ENCODE measurements around the gene BAZ1A. TPM values are rescaled to one million over a fixed set of nuclear protein-coding genes. Genes with fewer than 3 reads are reported as not detected.

BAZ1A gene, protein sequence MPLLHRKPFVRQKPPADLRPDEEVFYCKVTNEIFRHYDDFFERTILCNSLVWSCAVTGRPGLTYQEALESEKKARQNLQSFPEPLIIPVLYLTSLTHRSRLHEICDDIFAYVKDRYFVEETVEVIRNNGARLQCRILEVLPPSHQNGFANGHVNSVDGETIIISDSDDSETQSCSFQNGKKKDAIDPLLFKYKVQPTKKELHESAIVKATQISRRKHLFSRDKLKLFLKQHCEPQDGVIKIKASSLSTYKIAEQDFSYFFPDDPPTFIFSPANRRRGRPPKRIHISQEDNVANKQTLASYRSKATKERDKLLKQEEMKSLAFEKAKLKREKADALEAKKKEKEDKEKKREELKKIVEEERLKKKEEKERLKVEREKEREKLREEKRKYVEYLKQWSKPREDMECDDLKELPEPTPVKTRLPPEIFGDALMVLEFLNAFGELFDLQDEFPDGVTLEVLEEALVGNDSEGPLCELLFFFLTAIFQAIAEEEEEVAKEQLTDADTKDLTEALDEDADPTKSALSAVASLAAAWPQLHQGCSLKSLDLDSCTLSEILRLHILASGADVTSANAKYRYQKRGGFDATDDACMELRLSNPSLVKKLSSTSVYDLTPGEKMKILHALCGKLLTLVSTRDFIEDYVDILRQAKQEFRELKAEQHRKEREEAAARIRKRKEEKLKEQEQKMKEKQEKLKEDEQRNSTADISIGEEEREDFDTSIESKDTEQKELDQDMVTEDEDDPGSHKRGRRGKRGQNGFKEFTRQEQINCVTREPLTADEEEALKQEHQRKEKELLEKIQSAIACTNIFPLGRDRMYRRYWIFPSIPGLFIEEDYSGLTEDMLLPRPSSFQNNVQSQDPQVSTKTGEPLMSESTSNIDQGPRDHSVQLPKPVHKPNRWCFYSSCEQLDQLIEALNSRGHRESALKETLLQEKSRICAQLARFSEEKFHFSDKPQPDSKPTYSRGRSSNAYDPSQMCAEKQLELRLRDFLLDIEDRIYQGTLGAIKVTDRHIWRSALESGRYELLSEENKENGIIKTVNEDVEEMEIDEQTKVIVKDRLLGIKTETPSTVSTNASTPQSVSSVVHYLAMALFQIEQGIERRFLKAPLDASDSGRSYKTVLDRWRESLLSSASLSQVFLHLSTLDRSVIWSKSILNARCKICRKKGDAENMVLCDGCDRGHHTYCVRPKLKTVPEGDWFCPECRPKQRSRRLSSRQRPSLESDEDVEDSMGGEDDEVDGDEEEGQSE (N-terminal part only)
- total RNA-seq (2014; rRNA removed; shearing (Covaris generic)): 34.3 and 38.5 TPM in 2 replicates

DNA sequence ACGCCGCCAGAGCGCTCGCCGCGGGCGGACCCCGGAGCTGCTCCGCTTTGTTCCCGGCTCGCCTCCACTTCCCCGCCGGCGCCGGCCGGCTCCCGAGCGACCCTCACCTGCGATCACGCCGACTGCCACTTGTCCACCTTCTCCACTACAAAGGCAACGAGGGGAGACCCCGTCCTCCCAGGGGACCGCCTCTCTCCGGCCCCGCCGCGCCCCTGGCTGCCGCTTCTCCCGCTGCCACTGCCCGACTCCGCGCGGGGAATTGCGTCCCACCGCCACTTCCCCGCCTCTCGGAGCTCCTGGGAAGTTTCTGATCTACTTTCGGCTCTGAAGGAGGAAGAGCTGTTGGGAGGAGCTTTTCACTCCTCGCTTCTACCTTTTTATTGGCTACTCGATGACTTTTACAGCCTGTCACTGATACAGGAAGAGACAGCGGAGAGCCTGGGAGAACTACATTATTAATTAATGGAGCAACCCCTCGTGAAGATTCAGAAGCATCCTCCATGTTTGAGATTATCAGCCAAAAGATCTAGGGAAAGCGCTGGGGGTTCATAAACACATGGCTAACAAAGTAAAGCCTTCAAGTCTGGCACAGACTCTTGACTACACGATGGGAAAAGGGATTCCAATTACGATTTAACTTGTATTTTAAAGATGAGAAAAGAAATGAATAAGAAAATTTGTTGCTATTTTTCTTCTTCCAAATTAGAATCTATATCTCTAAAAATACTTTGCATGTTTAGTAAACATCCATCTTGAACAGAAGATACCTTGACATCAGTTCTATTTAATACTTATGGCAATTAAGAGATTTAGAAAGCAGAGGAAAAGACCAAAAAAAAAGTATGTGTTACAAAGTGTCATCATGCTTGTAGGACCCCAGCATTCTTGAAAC lies at the start of gene BAZ1A:
TSS of gene BAZ1A (minus strand) at position 330 of the 892 bp plus-strand sequence. CDS start 756 bp downstream, outside the sequence.
- Histone ChIP-seq H3K4me1 (replicated peaks) (0 out of 2 replicates have a peak, but pooled peaks cover 4% of the 10 kb centered on the region), H3K36me3 (peaks cover 31% of the 10 kb centered on the region), H3K4me3 (peak within 1 kb of the TSS; percentile 96), H3K27me3 (replicated peaks) (no peaks in the 10 kb centered on the region), H3K27ac (peak within 1 kb of the TSS; percentile 95), H3K9me3 (replicated peaks) (peaks cover 3% of the 10 kb centered on the region; the same call in 1 of the 2 replicates)
- DNase-seq (ENCODE audit: low read depth in 1 of 2, low spot score in 2 of 2): peak; percentile 69 to 81

DNA sequence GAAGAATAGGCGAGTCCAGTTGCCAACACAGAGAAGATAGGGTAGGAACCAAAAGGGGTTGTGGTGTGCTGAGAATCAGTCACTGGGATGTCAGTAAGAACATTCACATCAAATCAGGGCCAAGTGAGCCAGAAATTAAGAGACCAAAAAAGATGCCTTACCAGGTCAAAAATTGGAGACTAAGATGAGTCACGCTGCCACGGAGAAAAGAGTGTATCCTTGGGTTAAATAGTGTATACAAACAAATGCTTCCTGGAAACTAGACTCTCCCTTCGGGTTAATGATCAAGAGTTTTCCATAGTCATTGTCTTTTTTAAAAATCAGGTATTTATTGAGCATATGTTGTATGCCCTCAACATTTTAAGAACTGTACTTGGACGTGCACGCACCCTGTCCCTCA lies 45.2 kb upstream of the BAZ1A start:
- no peaks in the 10 kb centered on the region for H3K36me3 ChIP-seq
- DNase-seq (ENCODE audit: low read depth in 1 of 2, low spot score in 2 of 2): peak in 1 of 2 experiments; percentile 14
- peaks cover 7% of the 10 kb centered on the region for H3K4me1 ChIP-seq (replicated peaks)
- H3K4me3 ChIP-seq: no peak overlapping the region
- no peaks in the 10 kb centered on the region for H3K9me3 ChIP-seq (replicated peaks)
- no peaks in the 10 kb centered on the region for H3K27me3 ChIP-seq (replicated peaks)
- H3K27ac ChIP-seq: no peak overlapping the region

DNA sequence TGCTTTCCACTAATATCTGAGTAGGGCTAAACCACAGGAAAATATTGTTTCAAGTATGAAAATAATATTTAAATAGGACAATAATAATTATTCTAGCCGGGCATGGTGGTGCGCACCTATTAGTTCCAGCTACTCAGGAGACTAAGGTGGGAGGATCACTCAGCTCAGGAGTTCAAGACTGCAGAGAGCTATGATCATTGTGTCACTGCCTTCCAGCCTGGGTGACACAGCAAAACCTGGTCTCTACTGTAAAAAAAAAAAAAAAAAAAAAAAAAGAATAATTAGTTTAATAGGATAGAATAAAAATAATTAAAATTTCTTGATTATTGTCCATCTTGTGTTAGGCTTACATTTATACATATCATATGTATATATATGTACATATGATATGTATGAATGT lies 38.5 kb upstream of the BAZ1A start:
- Histone ChIP-seq H3K4me1 (replicated peaks) (no peaks in the 10 kb centered on the region), H3K27me3 (replicated peaks) (no peaks in the 10 kb centered on the region), H3K36me3 (no peaks in the 10 kb centered on the region), H3K4me3 (no peak overlapping the region), H3K27ac (no peak overlapping the region), H3K9me3 (replicated peaks) (no peaks in the 10 kb centered on the region)
- DNase-seq (ENCODE audit: low read depth in 1 of 2, low spot score in 2 of 2): no peak

DNA sequence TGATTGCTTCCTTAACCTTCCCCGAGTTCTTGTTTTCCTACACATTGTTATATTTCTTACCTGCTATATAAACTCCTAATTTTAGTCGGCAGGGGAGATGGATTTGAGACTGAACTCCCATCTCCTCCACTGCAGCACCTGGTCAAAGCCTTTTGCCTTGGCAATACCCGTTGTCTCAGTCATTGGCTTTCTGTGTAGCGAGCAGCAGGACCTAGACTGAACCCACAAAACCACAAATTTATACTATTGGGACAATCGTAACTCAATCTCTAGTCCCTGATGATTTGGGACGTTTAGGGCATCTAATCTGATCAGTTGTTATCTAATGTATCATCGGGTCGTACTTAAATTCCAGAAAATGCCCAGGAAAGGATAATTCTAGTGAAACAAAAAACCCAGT lies 37.8 kb upstream of the BAZ1A start:
- H3K4me1 ChIP-seq (replicated peaks): no peaks in the 10 kb centered on the region
- no peak overlapping the region for H3K27ac ChIP-seq
- H3K36me3 ChIP-seq: no peaks in the 10 kb centered on the region
- no peaks in the 10 kb centered on the region for H3K9me3 ChIP-seq (replicated peaks)
- H3K27me3 ChIP-seq (replicated peaks): no peaks in the 10 kb centered on the region
- DNase-seq (ENCODE audit: low read depth in 1 of 2, low spot score in 2 of 2): no peak
- H3K4me3 ChIP-seq: no peak overlapping the region

DNA sequence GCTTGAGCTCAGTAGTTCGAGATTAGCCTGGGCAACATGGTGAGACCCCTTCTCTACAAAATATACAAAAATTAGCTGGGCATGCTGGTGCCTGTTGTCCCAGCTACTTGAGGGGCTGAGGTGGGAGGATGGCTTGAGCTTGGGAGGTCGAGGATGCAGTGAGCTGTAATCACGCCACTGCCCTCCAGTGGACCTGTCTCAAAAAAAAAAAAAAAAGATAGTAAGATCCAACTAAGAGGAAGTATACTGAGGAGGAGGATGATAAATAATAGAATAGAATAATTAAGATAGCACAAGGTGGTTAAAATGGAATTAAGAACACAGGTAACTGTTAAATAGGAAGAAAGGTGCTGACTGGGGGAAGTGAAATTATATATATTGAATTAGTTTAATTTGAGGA lies 37.0 kb upstream of the BAZ1A start:
- DNase-seq (ENCODE audit: low read depth in 1 of 2, low spot score in 2 of 2): no peak
- H3K4me3 ChIP-seq: no peak overlapping the region

GRCh38 chr14:34911209-34912150 lies 36.3 kb upstream of the BAZ1A start:
- peak; percentile 14 to 57 for DNase-seq (ENCODE audit: low read depth in 1 of 2, low spot score in 2 of 2)
- H3K27me3 ChIP-seq (replicated peaks): no peaks in the 10 kb centered on the region
- H3K4me1 ChIP-seq (replicated peaks): no peaks in the 10 kb centered on the region
- no peaks in the 10 kb centered on the region for H3K36me3 ChIP-seq
- H3K9me3 ChIP-seq (replicated peaks): no peaks in the 10 kb centered on the region
- H3K27ac ChIP-seq: no peak overlapping the region
- H3K4me3 ChIP-seq: no peak overlapping the region

More for the DNA sequence above, 37.0 kb upstream of the BAZ1A start:
- H3K27me3 ChIP-seq (replicated peaks): no peaks in the 10 kb centered on the region
- H3K27ac ChIP-seq: no peak overlapping the region
- H3K36me3 ChIP-seq: no peaks in the 10 kb centered on the region
- H3K9me3 ChIP-seq (replicated peaks): no peaks in the 10 kb centered on the region
- no peaks in the 10 kb centered on the region for H3K4me1 ChIP-seq (replicated peaks)

DNA sequence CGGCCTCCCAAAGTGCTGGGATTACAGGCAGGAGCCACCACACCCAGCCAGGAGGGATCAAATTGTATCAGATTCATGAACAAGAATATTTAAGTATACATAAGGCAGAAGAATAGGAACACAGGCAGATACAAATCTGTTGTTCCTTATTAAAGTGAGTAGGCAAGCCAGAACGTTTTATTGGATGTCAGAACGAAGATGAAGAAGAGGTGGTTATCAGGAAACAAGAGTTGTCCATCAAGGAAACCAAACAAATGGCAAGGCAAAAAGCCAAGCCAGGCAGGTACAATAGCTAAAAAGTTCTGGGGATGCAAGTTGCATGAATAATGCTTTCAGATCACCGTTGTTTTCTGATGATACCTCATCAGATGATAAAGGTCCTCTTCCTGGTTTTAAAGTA lies 31.1 kb upstream of the BAZ1A start:
- no peaks in the 10 kb centered on the region for H3K27me3 ChIP-seq (replicated peaks)
- no peak overlapping the region for H3K4me3 ChIP-seq
- H3K36me3 ChIP-seq: no peaks in the 10 kb centered on the region
- H3K27ac ChIP-seq: no peak overlapping the region
- DNase-seq (ENCODE audit: low read depth in 1 of 2, low spot score in 2 of 2): no peak
- no peaks in the 10 kb centered on the region for H3K9me3 ChIP-seq (replicated peaks)
- no peaks in the 10 kb centered on the region for H3K4me1 ChIP-seq (replicated peaks)

- no peak overlapping the region for H3K4me3 ChIP-seq
- H3K27me3 ChIP-seq (replicated peaks): no peaks in the 10 kb centered on the region
- no peaks in the 10 kb centered on the region for H3K4me1 ChIP-seq (replicated peaks)
- H3K27ac ChIP-seq: no peak overlapping the region
- no peak for DNase-seq (ENCODE audit: low read depth in 1 of 2, low spot score in 2 of 2)
- H3K9me3 ChIP-seq (replicated peaks): no peaks in the 10 kb centered on the region
- H3K36me3 ChIP-seq: no peaks in the 10 kb centered on the region
These were observed 20.1 kb upstream of the BAZ1A start for GRCh38 chr14:34895277-34895676.

- Histone ChIP-seq H3K27ac (no peak overlapping the region), H3K9me3 (replicated peaks) (no peaks in the 10 kb centered on the region), H3K4me3 (no peak overlapping the region), H3K36me3 (no peaks in the 10 kb centered on the region), H3K4me1 (replicated peaks) (no peaks in the 10 kb centered on the region), H3K27me3 (replicated peaks) (no peaks in the 10 kb centered on the region)
- no peak for DNase-seq (ENCODE audit: low read depth in 1 of 2, low spot score in 2 of 2)
These were observed 15.8 kb upstream of the BAZ1A start for GRCh38 chr14:34890937-34891336.

DNA sequence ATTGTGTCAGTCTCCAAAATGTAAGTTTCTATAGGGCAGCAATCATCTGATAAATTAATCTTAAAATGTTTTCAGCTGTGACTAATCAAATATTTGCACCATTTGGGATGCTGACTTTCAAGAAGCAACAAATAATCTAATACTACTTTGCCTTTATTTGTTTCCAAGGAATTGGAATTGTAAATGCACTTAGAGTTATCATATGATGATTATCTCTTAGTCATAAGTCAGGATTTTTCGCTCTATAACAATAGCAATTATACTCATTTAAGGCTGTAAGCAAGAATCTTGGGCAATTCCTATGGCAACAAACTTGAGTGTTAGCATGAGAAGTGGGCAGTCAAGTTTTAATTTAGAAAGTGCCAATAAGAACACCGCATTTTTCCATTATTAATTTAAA lies 13.0 kb upstream of the BAZ1A start:
- no peaks in the 10 kb centered on the region for H3K36me3 ChIP-seq
- DNase-seq (ENCODE audit: low read depth in 1 of 2, low spot score in 2 of 2): no peak
- H3K27ac ChIP-seq: no peak overlapping the region
- no peaks in the 10 kb centered on the region for H3K9me3 ChIP-seq (replicated peaks)
- H3K27me3 ChIP-seq (replicated peaks): no peaks in the 10 kb centered on the region
- no peak overlapping the region for H3K4me3 ChIP-seq
- H3K4me1 ChIP-seq (replicated peaks): no peaks in the 10 kb centered on the region

GRCh38 chr14:34883954-34884353 lies 8.8 kb upstream of the BAZ1A start:
- H3K4me3 ChIP-seq: no peak overlapping the region
- no peaks in the 10 kb centered on the region for H3K4me1 ChIP-seq (replicated peaks)
- no peaks in the 10 kb centered on the region for H3K36me3 ChIP-seq
- H3K9me3 ChIP-seq (replicated peaks): no peaks in the 10 kb centered on the region
- no peaks in the 10 kb centered on the region for H3K27me3 ChIP-seq (replicated peaks)
- no peak for DNase-seq (ENCODE audit: low read depth in 1 of 2, low spot score in 2 of 2)
- H3K27ac ChIP-seq: no peak overlapping the region

Measured in SJSA1 (cell line).